HepG2 (cell line): ENCODE results near the gene ABCB8. TPM values are rescaled to one million over a fixed set of nuclear protein-coding genes. Genes with fewer than 3 reads are reported as not detected.
A peak's percentile ranks its signal among the peaks of the same experiment; 100 is the strongest.

Experiments
- KMT2A ChIP-seq: sonication (generic); formaldehyde crosslinking; IDR thresholded peaks from 2 replicates; pipeline ENCODE4 v1.4.0; 2020; ENCODE audit warnings: missing genetic modification reagents
- MIER2 ChIP-seq: IDR thresholded peaks from 2 replicates; pipeline ENCODE4 v1.6.1; 2016; ENCODE audit warnings: missing biosample characterization, missing genetic modification reagents
- RNF2 ChIP-seq: fragments of 450-650 bp; conservative IDR thresholded peaks from 2 replicates; pipeline ENCODE4 v1.6.1; 2016; ENCODE audit warnings: low read depth
- SOX6 ChIP-seq, 2 experiments: fragments of 450-650 bp in 1 of 2; sonication (generic) in 1 of 2; formaldehyde crosslinking in 1 of 2; IDR thresholded peaks; 2 replicates each; pipeline versions ENCODE4 v1.4.0 to v1.6.1; 2017 to 2020; ENCODE audit warnings: antibody characterized with exemption in 1 of 2, mild to moderate bottlenecking in 1 of 2, missing genetic modification reagents in 1 of 2
- TCF7L2 ChIP-seq: IDR thresholded peaks from 2 replicates; pipeline ENCODE4 v1.6.1; 2011; ENCODE audit warnings: mild to moderate bottlenecking, low read depth, low read length, moderate library complexity
- ZBTB38 ChIP-seq: sonication (generic); formaldehyde crosslinking; IDR thresholded peaks from 2 replicates; pipeline ENCODE4 v1.5.1; 2020; ENCODE audit warnings: mild to moderate bottlenecking, missing genetic modification reagents
- ZMYM4 ChIP-seq: sonication (generic); formaldehyde crosslinking; IDR thresholded peaks from 2 replicates; pipeline ENCODE4 v1.8.1; 2023; ENCODE audit warnings: mild to moderate bottlenecking, missing genetic modification reagents
- ZNF205 ChIP-seq: IDR thresholded peaks from 2 replicates; pipeline ENCODE4 v1.6.1; 2018; ENCODE audit warnings: missing biosample characterization, missing genetic modification reagents
- ZNF230 ChIP-seq: sonication (generic); formaldehyde crosslinking; IDR thresholded peaks from 2 replicates; pipeline ENCODE4 v1.4.0; 2020; ENCODE audit warnings: mild to moderate bottlenecking, missing genetic modification reagents
- ZNF576 ChIP-seq: sonication (generic); formaldehyde crosslinking; IDR thresholded peaks from 2 replicates; pipeline ENCODE4 v1.4.0; 2020; ENCODE audit warnings: mild to moderate bottlenecking, missing genetic modification reagents
- ZNF703 ChIP-seq: sonication (generic); formaldehyde crosslinking; IDR thresholded peaks from 2 replicates; pipeline ENCODE4 v1.5.1; 2020; ENCODE audit warnings: missing genetic modification reagents, mild to moderate bottlenecking, moderate library complexity, borderline replicate concordance
- polyA plus RNA-seq, 8 experiments: library from polyadenylated mRNA; depleted of rRNA in 3 of 8; stranded (reverse) in 7 of 8; unstranded in 1 of 8; fragments of >200 nt; fragmentation: Illumina TruSeq in 4 of 8; extraction: Trizol in 4 of 8; gene quantifications; 2 replicates each; pipeline versions ENCODE4 v1.2.1 to v1.2.3, GENCODE V29; 2011 to 2016; ENCODE audit warnings: low read depth in 4 of 8, missing spikeins in 1 of 8, mixed read lengths in 1 of 8; ENCODE audit not compliant: insufficient read depth in 1 of 8
- total RNA-seq, 5 experiments: library from RNA; depleted of rRNA; stranded (reverse); fragments of >200 nt; fragmentation: Illumina TruSeq; extraction: Trizol; gene quantifications; 2 replicates each; pipeline ENCODE4 v1.2.3, GENCODE V29; 2016; ENCODE audit warnings: low read depth in 1 of 5
- TF ChIP-seq, protein P1 (sequence below): sonication (generic); formaldehyde crosslinking; IDR thresholded peaks from 2 replicates; pipeline ENCODE4 v1.4.0; 2020; ENCODE audit warnings: mild to moderate bottlenecking, missing genetic modification reagents, borderline replicate concordance

ABCB8 gene
- total and polyA plus RNA-seq, 2 of the 13 experiments (the other 11 are each of a cell fraction or from before 2014, with no cell fraction given) = 6.6 to 16.7 TPM

DNA sequence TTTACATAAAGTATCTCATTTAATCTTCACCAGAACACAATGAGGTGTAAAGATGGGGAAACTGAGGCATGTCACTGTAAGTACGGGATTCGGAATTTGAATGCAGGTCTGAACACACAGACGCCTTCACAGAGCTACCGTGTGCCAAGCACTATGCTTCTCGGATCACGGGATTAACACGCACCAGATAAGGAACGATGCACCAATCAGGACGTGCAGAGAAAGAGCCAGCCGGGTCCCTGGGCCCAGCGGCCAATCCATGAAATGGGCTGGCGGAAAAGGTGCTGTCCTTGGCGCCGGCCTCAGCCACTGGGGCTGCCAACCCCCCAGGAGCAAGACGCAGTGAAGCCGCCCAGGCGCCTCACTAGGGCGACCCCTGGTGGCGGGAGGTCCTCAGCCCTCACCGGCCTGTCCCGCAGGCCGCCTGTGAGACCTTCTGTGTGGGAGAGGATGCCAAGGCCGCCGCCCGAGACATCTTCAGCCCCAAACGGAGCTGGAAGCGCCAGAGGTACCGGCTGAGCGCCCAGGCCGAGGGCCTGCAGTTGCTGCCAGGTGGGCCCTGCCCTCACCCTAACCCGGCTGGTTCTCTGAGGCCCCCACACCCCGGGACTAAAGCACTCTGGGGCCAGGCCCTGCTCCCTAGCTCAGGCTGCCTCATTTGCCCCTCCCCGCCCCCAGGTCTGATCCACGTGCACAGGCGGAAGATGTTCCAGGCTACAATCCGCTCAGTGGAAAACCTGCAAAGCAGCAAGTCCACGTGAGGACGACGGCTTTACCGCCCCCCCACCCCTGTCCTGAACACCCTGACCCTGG lies 19.5 kb upstream of the ABCB8 start (continued):
- no peak for TF ChIP-seq ZBTB38 (CRISPR knock-in tag)
- TF ChIP-seq, protein P1, sequence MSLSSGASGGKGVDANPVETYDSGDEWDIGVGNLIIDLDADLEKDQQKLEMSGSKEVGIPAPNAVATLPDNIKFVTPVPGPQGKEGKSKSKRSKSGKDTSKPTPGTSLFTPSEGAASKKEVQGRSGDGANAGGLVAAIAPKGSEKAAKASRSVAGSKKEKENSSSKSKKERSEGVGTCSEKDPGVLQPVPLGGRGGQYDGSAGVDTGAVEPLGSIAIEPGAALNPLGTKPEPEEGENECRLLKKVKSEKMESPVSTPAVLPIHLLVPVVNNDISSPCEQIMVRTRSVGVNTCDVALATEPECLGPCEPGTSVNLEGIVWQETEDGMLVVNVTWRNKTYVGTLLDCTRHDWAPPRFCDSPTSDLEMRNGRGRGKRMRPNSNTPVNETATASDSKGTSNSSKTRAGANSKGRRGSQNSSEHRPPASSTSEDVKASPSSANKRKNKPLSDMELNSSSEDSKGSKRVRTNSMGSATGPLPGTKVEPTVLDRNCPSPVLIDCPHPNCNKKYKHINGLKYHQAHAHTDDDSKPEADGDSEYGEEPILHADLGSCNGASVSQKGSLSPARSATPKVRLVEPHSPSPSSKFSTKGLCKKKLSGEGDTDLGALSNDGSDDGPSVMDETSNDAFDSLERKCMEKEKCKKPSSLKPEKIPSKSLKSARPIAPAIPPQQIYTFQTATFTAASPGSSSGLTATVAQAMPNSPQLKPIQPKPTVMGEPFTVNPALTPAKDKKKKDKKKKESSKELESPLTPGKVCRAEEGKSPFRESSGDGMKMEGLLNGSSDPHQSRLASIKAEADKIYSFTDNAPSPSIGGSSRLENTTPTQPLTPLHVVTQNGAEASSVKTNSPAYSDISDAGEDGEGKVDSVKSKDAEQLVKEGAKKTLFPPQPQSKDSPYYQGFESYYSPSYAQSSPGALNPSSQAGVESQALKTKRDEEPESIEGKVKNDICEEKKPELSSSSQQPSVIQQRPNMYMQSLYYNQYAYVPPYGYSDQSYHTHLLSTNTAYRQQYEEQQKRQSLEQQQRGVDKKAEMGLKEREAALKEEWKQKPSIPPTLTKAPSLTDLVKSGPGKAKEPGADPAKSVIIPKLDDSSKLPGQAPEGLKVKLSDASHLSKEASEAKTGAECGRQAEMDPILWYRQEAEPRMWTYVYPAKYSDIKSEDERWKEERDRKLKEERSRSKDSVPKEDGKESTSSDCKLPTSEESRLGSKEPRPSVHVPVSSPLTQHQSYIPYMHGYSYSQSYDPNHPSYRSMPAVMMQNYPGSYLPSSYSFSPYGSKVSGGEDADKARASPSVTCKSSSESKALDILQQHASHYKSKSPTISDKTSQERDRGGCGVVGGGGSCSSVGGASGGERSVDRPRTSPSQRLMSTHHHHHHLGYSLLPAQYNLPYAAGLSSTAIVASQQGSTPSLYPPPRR = 0 out of 2 replicates have a peak, but pooled peaks have one; percentile 41
- TF ChIP-seq SOX6 (IDR thresholded peaks at IDR 0.05) = no peak
- TF ChIP-seq SOX6 (CRISPR knock-in tag; IDR thresholded peaks at IDR 0.05) = no peak
- TF ChIP-seq RNF2 = no peak
- TF ChIP-seq KMT2A = peak; percentile 79
- TF ChIP-seq ZNF576 = no peak
- no peak for TF ChIP-seq ZNF230 (CRISPR knock-in tag)
- peak; percentile 95 for TF ChIP-seq ZMYM4
- peak; percentile 52; the same call in 1 of the 2 replicates for TF ChIP-seq MIER2 (CRISPR knock-in tag)
- TF ChIP-seq ZNF205 (CRISPR knock-in tag) = peak; percentile 97
- peak; percentile 77; the same call in 1 of the 2 replicates for TF ChIP-seq ZNF703
- no peak for TF ChIP-seq TCF7L2
- TF ChIP-seq, all 625 proteins: peak for 142
